HG03108 (cell line): ENCODE results near the gene NELL1.

Source experiments
- ATAC-seq: cut with Tn5 transposase; IDR thresholded peaks from one replicate; pipeline ENCODE4 v1.9.1; 2021; ENCODE audit warnings: moderate library complexity; ENCODE audit not compliant: unreplicated experiment

NELL1 gene

GRCh38 chr11:21465920-21466319 is 796.5 kb downstream of the NELL1 start:
- no peak for ATAC-seq

- no peak for ATAC-seq
Measured at GRCh38 chr11:21470521-21470920, 801.1 kb downstream of the NELL1 start.

GRCh38 chr11:21472261-21472660 is 802.9 kb downstream of the NELL1 start:
- no peak for ATAC-seq

- no peak for ATAC-seq
Measured at GRCh38 chr11:21474529-21474928, 805.1 kb downstream of the NELL1 start.

- ATAC-seq = no peak
Measured at GRCh38 chr11:21475276-21475675, 805.9 kb downstream of the NELL1 start.

GRCh38 chr11:21476588-21476987 is 807.2 kb downstream of the NELL1 start:
- ATAC-seq = no peak

GRCh38 chr11:21480240-21480639 is 810.9 kb downstream of the NELL1 start:
- no peak for ATAC-seq

- ATAC-seq = no peak
Measured at GRCh38 chr11:21481255-21481654, 811.9 kb downstream of the NELL1 start.

- ATAC-seq = no peak
Measured at GRCh38 chr11:21484039-21484438, 814.7 kb downstream of the NELL1 start.

- ATAC-seq = no peak
Measured at GRCh38 chr11:21485006-21485405, 815.6 kb downstream of the NELL1 start.

- ATAC-seq = no peak
Measured at GRCh38 chr11:21485426-21485825, 816.0 kb downstream of the NELL1 start.

GRCh38 chr11:21489416-21490115 is 820.2 kb downstream of the NELL1 start:
- no peak for ATAC-seq

GRCh38 chr11:21492931-21493330 is 823.5 kb downstream of the NELL1 start:
- no peak for ATAC-seq

- ATAC-seq = no peak
Measured at GRCh38 chr11:21494946-21495345, 825.6 kb downstream of the NELL1 start.

GRCh38 chr11:21495879-21496278 is 826.5 kb downstream of the NELL1 start:
- no peak for ATAC-seq

GRCh38 chr11:21501245-21501644 is 831.9 kb downstream of the NELL1 start:
- no peak for ATAC-seq

GRCh38 chr11:21505070-21505469 is 835.7 kb downstream of the NELL1 start:
- no peak for ATAC-seq

GRCh38 chr11:21511835-21512440 is 842.6 kb downstream of the NELL1 start:
- no peak for ATAC-seq

GRCh38 chr11:21514316-21514715 is 844.9 kb downstream of the NELL1 start:
- no peak for ATAC-seq

GRCh38 chr11:21520244-21520643 is 850.9 kb downstream of the NELL1 start:
- ATAC-seq = no peak

- no peak for ATAC-seq
Measured at GRCh38 chr11:21529187-21529586, 859.8 kb downstream of the NELL1 start.

- no peak for ATAC-seq
Measured at GRCh38 chr11:21534288-21534687, 864.9 kb downstream of the NELL1 start.

GRCh38 chr11:21537980-21538379 is 868.6 kb downstream of the NELL1 start:
- no peak for ATAC-seq
